Neural cell (in vitro differentiated cells): Measurements from ENCODE around the gene MEGF6. TPM values are rescaled to one million over a fixed set of nuclear protein-coding genes. Genes with fewer than 3 reads are reported as not detected.

Experiments
- H2AFZ ChIP-seq: fragments of 200-600, 300-800 bp; sonication (generic), shearing (Covaris generic); 2 replicates; pipeline ENCODE4 v1.6.0; 2014; ENCODE audit warnings: low read depth, mild to moderate bottlenecking, antibody characterized with exemption, low read length, moderate library complexity
- H3F3A ChIP-seq: fragments of 200-600 bp; shearing (Covaris generic); 2 replicates; pipeline ENCODE4 v1.6.1; 2016; ENCODE audit warnings: mild to moderate bottlenecking, moderate library complexity, mixed read lengths, antibody characterized with exemption, low read length; ENCODE audit not compliant: insufficient read depth, poor library complexity, severe bottlenecking
- H3K27ac ChIP-seq: fragments of 200-600, 300-800 bp; sonication (generic), shearing (Covaris generic); 2 replicates; pipeline ENCODE4 v1.5.1; 2014; ENCODE audit warnings: mild to moderate bottlenecking, low read length, moderate library complexity
- H3K27me3 ChIP-seq: fragments of 300-800, 200-600 bp; sonication (generic), shearing (Covaris generic); 2 replicates; pipeline ENCODE4 v1.6.0; 2014; ENCODE audit warnings: mild to moderate bottlenecking, low read depth, low read length, moderate library complexity; ENCODE audit not compliant: insufficient read depth
- H3K36me3 ChIP-seq: fragments of 300-800, 200-600 bp; sonication (generic), shearing (Covaris generic); 2 replicates; pipeline ENCODE4 v1.5.1; 2014; ENCODE audit warnings: mild to moderate bottlenecking, antibody characterized with exemption, low read length, moderate library complexity; ENCODE audit not compliant: insufficient read depth
- H3K4me2 ChIP-seq: fragments of 300-800, 200-600 bp; sonication (generic), shearing (Covaris generic); 2 replicates; pipeline ENCODE4 v1.6.0; 2014; ENCODE audit warnings: mild to moderate bottlenecking, low read length
- H3K4me3 ChIP-seq: fragments of 300-800, 200-600 bp; sonication (generic), shearing (Covaris generic); 2 replicates; pipeline ENCODE4 v1.5.1; 2014; ENCODE audit warnings: mild to moderate bottlenecking, low read length, moderate library complexity
- H3K79me2 ChIP-seq: fragments of 200-600 bp; shearing (Covaris generic); replicated peaks from 2 replicates; pipeline ENCODE4 v1.6.0; 2014; ENCODE audit warnings: mild to moderate bottlenecking, low read length, moderate library complexity; ENCODE audit not compliant: insufficient read depth
- H3K9ac ChIP-seq: fragments of 300-800, 200-600 bp; sonication (generic), shearing (Covaris generic); 2 replicates; pipeline ENCODE4 v1.6.1; 2016; ENCODE audit warnings: mild to moderate bottlenecking, low read length, mixed read lengths
- H3K9me2 ChIP-seq: fragments of 200-600 bp; shearing (Covaris generic); 2 replicates; pipeline ENCODE4 v1.6.1; 2016; ENCODE audit warnings: mild to moderate bottlenecking, low read length, mixed read lengths; ENCODE audit not compliant: insufficient read depth
- H3K9me3 ChIP-seq: fragments of 200-600, 300-800 bp; sonication (generic), shearing (Covaris generic); 2 replicates; pipeline ENCODE4 v1.6.1; 2016; ENCODE audit warnings: mild to moderate bottlenecking, mixed run types, low read length, moderate library complexity, mixed read lengths
- H4K20me1 ChIP-seq: fragments of 200-600 bp; shearing (Covaris generic); 2 replicates; pipeline ENCODE4 v1.6.1; 2016; ENCODE audit warnings: mild to moderate bottlenecking, mixed run types; ENCODE audit not compliant: insufficient read depth
- CTCF ChIP-seq: fragments of 450-650 bp; IDR thresholded peaks from 2 replicates; pipeline ENCODE4 v1.5.1; 2014; ENCODE audit warnings: antibody characterized with exemption, mild to moderate bottlenecking, moderate library complexity; ENCODE audit not compliant: poor library complexity, severe bottlenecking
- EP300 ChIP-seq: fragments of 450-650 bp; conservative IDR thresholded peaks from 2 replicates; pipeline ENCODE4 v1.6.1; 2014; ENCODE audit warnings: antibody characterized with exemption, mild to moderate bottlenecking, moderate library complexity; ENCODE audit not compliant: poor library complexity, severe bottlenecking
- EZH2 ChIP-seq: fragments of 200-600, 300-800 bp; shearing (Covaris generic), sonication (generic); IDR thresholded peaks from 2 replicates; pipeline ENCODE4 v1.6.1; 2014; ENCODE audit warnings: antibody characterized with exemption, low read length, borderline replicate concordance, mild to moderate bottlenecking; ENCODE audit not compliant: insufficient read depth, poor library complexity, severe bottlenecking
- MXI1 ChIP-seq: fragments of 450-650 bp; conservative IDR thresholded peaks from 2 replicates; pipeline ENCODE4 v1.6.1; 2014; ENCODE audit warnings: antibody characterized with exemption, mild to moderate bottlenecking; ENCODE audit not compliant: poor library complexity, severe bottlenecking
- POLR2AphosphoS5 ChIP-seq: IDR thresholded peaks from 2 replicates; pipeline ENCODE4 v1.6.1; 2012
- RAD21 ChIP-seq: fragments of 450-650 bp; conservative IDR thresholded peaks from 2 replicates; pipeline ENCODE4 v1.6.1; 2014; ENCODE audit warnings: antibody characterized with exemption, mild to moderate bottlenecking, moderate library complexity
- TAF1 ChIP-seq: IDR thresholded peaks from 2 replicates; pipeline ENCODE4 v1.6.1; 2012; ENCODE audit warnings: low read depth
- polyA plus RNA-seq: library from polyadenylated mRNA; depleted of rRNA; stranded (reverse); fragments of >200 nt; gene quantifications from 2 replicates; pipeline ENCODE4 v1.2.3, GENCODE V29; 2014

Gene MEGF6
- polyA plus RNA-seq, 1 donor from 2014 or later: 6.0 TPM

GRCh38 chr1:3459940-3460671 is 151.2 kb downstream of the MEGF6 start:
- TF ChIP-seq MXI1: no peak
- no peak for TF ChIP-seq EP300
- TF ChIP-seq TAF1: no peak
- TF ChIP-seq CTCF: no peak
- no peak for TF ChIP-seq POLR2AphosphoS5
- TF ChIP-seq EZH2: no peak
- Histone ChIP-seq H3K9me2 (no peaks in the 10 kb centered on the region), H3F3A (no peaks in the 10 kb centered on the region), H3K9ac (no peak overlapping the region), H3K4me3 (no peak overlapping the region), H3K27ac (no peak overlapping the region), H2AFZ (no peak overlapping the region), H3K36me3 (no peaks in the 10 kb centered on the region), H3K27me3 (peaks cover under 1% of the 10 kb centered on the region), H3K79me2 (no peaks in the 10 kb centered on the region), H3K9me3 (no peaks in the 10 kb centered on the region), H4K20me1 (no peaks in the 10 kb centered on the region), H3K4me2 (no peak overlapping the region)

GRCh38 chr1:3459051-3459908 is 152.0 kb downstream of the MEGF6 start:
- Histone ChIP-seq H3K9me2 (no peaks in the 10 kb centered on the region), H3F3A (no peaks in the 10 kb centered on the region), H3K4me2 (no peak overlapping the region), H4K20me1 (no peaks in the 10 kb centered on the region), H3K27me3 (peaks cover 5% of the 10 kb centered on the region), H3K36me3 (no peaks in the 10 kb centered on the region), H3K27ac (no peak overlapping the region), H3K9ac (no peak overlapping the region), H3K9me3 (no peaks in the 10 kb centered on the region), H3K79me2 (no peaks in the 10 kb centered on the region), H2AFZ (no peak overlapping the region), H3K4me3 (no peak overlapping the region)
- no peak for TF ChIP-seq RAD21
- no peak for TF ChIP-seq EZH2
- no peak for TF ChIP-seq CTCF
- TF ChIP-seq MXI1: no peak
